DMS79 (cell line): ENCODE data around the gene RHOT1.
"Not testable (repeated sequence)": the region's sequence is repeated elsewhere in the genome, so short reads cannot be mapped to it uniquely, and the experiment has no call there.

Experiments
- DNase-seq: peaks from one replicate; lab custom pipeline; 2025; lab: John Stamatoyannopoulos, UW

Gene RHOT1

DNA sequence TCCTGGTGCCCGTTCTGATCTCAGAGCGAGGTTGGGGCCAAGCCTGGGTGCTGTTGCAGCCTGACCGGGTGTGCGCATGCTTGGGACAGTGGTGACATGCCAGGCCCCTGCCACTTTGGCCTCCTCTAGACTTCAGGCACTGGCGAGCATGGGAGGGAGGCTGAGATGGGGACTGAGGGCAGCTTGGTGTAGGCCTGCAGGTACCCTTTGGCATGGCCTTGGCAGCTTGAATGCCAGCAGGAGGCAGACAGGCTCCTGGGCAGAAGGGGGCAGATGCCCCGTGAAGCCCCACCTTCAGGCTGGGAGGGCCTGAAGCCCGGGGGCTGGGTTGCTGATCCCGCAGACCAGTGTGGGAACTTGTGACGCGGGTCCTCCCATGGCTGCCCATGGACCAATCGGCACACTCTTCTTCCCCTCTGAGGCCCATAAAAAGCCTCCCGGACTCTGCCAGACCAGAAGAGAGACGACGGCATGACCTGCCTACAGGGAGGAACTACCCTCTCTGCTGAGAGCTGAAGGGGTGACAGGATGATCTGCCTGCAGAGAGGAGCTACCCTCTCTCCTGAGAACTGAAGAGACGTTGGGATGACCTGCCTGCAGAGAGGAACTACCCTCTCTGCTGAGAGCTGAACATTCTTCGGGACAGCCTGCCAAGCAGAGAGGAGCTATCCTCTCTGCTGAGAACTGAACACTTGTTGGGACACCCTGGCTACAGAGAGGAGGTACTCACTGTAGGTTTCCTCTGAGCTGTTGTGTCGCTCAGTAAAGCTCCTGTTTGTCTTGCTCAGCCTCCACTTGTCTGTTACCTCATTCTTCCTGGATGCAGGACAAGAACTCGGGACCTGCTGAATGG, 17.5 kb downstream of the RHOT1 start:
- no peak for DNase-seq

DNA sequence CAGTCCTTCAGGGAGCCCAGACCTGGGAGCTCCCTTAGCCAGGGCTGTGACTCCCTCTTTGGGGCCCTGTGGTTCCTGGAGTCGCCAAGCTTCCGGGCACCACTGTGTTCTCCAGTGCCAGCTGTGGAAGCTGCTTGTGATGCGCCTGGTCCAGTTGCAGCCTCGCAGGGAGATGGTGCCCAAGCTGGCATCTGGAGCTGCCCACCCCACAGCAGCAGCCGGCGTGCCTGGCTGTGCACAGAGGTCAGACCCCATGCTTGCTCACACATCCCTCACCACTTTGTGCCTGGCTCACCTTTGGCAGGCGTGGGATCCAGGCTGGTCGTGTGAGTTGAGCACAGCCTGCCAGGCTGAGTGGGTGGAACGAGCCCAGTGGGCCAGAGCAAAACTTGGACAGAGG, 18.2 kb downstream of the RHOT1 start:
- DNase-seq, result no peak

DNA sequence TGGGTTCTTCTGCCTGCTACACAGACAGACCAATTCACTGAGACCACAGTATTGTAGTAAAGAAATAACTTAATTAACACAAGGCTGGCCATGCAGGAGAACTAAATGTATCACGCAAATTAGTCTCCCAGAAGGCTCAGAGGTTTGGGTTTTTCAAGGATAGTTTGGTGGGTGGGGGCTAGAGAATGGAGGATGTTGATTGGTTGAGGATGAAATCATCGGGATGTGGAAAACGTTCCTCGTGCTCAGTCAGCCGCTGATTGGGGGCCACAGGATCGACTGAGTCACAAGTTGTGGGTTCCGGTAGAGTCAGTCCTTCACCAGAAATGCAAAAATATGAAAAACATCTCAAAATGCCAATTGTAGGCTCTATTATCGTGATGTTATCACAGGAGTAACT, 18.7 kb downstream of the RHOT1 start:
- no peak for DNase-seq

DNA sequence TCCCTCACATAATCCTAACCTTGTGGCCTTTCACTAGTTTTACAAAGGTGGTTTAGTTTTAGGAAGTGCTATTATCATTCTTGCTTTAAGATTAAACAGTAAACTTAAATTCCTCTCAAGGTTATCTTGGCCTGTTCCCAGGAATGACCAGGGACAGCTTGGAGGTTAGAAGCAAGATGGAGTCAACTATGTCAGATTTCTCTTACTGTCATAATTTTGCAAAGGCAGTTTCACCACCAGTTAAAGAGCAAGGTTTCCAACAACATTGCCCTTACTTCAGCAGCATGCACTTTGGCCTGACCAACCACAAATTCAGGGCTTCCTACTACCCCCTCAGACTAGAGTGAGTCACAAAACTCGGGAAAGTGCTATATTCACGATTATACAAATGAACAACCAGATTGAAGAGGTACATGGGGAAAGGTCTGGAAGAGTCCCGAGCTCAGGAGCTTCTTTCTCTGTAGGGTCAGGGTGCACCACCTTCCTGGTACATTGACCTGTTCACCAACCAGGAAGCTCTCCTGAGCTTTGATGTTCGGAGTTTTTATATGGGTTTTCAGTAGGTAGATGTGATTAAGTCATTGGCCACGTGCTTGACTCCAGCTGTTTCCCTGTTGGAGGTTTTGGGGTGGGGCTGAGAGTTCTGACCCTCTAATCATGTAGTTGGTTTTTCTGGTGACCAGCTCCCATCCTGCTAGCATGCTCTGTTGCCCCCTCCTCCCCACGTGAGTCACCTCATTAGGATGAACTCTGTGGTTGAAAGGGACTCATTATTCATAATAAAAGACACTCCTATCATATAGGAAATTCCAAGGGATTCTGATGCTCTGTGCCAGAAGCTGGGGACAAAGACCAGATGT, 19.4 kb downstream of the RHOT1 start:
- DNase-seq, result no peak

DNA sequence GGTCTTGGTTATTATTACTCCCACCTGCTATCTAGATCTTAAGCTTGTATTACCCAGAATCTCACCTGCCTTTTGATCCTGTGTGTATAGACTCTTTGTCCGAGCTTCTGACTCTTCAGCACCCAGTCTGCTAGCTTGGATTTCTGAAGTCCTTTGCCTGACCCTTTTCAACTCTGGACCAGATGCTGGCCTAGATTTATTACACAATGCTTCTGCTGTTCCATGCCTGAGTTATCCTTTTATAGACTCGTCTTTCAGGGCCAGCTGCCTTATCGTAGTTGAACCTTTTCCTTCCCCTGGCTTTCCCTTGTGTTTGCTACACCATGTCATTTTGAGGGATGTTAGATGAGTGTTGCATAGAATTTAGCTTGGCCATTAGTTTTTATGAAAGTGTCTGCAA, 32.6 kb downstream of the RHOT1 start:
- DNase-seq, result no peak

DNA sequence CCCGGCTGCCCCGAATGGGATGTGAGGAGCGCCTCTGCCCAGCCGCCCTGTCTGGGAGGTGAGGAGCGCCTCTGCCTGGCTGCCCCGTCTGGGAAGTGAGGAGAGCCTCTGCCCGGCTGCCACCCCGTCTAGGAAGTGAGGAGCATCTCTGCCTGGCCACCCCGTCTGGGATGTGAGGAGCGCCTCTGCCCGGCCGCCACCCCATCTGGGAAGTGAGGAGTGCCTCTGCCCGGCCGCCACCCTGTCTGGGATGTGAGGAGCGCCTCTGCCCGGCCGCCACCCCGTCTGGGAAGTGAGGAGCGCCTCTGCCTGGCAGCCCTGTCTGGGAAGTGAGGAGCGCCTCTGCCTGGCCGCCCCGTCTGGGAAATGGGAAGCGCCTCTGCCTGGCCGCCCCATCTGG, 36.4 kb downstream of the RHOT1 start:
- not testable (repeated sequence) for DNase-seq

DNA sequence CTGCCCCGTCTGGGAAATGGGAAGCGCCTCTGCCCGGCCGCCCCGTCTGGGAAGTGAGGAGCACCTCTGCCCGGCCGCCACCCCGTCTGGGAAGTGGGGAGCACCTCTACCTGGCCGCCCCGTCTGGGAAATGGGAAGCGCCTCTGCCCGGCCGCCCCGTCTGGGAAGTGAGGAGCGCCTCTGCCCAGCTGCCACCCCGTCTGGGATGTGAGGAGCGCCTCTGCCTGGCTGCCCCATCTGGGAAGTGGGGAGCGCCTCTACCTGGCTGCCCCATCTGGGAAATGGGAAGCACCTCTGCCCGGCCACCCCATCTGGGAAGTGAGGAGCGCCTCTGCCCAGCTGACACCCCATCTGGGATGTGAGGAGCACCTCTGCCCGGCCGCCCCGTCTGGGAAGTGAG, 36.8 kb downstream of the RHOT1 start:
- not testable (repeated sequence) for DNase-seq

DNA sequence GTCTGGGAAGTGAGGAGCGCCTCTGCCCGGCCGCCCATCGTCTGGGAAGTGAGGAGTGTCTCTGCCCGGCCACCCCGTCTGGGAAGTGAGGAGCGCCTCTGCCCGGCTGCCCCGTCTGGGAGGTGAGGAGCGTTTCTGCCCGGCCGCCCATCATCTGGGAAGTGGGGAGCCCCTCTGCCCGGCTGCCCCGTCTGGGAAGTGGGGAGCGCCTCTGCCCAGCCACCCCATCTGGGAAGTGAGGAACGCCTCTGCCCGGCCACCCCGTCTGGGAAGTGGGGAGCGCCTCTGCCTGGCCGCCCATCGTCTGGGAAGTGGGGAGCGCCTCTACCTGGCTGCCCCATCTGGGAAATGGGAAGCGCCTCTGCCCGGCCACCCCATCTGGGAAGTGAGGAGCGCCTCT, 37.2 kb downstream of the RHOT1 start:
- DNase-seq, result not testable (repeated sequence)

DNA sequence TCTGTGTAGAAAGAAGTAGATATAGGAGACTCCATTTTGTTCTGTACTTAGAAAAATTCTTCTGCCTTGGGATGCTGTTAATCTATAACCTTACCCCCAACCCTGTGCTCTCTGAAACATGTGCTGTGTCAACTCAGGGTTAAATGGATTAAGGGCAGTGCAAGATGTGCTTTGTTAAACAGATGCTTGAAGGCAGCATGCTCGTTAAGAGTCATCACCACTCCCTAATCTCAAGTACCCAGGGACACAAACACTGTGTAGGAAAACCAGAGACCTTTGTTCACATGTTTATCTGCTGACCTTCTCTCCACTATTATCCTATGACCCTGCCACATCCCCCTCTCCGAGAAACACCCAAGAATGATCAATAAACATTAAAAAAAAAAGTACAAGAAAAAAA, 38.0 kb downstream of the RHOT1 start:
- not testable (repeated sequence) for DNase-seq

DNA sequence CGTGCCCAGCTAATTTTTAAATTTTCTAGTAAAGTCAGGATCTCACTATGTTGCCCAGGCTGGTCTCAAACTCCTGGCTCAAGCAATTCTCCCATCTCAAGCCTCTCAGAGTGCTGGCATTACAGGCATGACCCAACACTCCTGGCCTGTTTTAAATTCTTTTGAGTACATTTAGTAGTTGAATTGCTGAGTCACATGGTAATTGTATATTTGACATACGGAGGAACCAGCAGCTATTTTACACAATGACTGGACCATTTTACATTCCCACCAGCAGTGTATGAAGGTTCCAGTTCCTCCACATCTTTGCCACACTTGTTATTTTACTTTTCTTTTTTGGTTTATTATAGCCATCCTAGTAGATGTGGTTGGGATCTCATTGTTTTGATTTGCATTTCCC, 43.6 kb downstream of the RHOT1 start:
- no peak for DNase-seq

DNA sequence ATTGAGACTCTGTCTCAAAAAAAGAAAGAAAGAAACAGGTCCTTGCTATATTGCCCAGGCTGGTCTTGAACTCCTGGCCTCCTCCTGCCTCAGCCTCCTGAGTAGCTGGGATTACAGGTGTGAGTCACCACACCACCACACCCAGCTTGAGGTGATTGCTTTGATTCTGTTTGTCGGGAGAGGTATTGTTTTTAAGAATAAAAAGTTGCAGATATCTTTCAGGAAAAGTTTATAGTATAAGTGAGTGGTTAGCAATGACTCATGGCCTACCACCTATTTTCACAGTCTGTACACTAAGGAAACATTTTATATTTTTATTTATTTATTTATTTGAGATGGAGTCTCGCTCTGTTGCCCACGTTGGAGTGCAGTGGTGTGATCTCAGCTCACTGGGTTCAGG, 45.0 kb downstream of the RHOT1 start:
- no peak for DNase-seq

DNA sequence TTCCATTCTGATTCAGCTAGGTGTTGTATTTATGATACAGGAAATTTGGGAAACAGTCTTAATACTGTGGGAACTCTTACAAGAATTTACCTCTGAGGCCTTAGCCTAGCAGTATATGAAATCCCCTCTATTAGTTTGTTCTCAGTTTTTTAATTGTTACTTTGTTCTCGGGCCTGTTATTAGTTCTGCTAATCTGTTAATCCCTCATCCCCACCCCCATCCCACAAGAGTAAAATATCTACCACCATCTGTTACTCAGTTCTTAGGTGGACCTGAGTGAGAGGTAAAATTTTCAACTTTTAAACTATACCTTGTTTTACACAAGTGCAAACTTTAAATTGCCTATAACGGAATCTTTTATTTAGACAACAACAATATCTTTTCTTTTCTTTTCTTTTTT, 47.0 kb downstream of the RHOT1 start:
- DNase-seq, result no peak

DNA sequence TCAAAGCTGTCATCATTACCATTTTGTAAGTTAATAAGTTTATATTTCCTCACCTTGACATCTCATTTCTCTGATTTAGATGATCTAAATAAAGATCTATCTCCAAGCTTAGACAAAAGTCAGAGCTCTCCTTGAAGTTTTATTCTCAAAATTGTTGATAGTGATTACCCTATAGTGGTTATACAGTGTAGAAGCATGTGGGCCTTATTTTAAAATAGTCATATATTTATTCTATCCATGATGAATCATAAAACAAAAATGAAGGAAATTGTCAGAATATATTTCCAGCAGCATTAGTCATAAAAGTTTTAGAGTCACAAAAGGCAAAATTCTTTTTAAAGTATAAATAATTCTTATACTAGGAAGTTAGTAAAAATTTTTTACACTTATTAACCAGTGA, 49.0 kb downstream of the RHOT1 start:
- no peak for DNase-seq

DNA sequence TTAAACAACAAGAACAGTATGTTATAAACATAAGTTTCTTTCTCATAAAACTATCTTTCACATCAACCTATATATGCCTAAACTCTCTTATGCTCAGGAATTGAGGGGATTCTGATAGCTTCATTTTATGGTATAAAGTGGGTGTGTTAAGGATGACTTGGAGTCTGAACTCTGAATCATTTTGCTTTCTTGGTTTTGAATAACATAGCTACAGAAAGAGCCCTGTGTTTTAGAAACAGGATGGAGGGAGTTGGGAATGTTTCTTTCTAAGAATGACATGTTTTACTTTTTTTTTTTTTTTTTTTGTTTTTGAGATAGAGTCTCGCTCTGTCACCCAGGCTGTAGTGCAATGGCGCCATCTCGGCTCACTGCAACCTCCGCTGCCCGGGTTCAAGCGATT, 50.1 kb downstream of the RHOT1 start:
- no peak for DNase-seq

DNA sequence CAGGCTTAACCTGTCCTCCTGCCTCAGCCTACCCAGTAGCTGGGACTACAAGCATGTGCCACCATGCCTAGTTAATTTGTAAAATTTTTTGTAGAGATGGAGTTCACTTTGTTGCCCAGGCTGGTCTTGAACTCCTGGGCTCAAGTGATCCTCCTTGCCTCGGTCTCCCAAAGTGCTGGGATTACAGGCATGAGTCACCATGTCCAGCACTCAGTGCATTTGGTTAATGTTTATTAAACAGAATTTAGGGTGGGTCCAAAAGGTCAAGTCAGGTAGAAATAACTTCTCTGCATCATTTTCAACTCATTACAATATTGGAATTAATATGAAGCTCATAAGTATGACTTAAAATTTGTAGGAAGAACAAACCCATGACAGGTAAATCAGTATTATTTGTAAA, 55.7 kb downstream of the RHOT1 start:
- DNase-seq, result no peak

DNA sequence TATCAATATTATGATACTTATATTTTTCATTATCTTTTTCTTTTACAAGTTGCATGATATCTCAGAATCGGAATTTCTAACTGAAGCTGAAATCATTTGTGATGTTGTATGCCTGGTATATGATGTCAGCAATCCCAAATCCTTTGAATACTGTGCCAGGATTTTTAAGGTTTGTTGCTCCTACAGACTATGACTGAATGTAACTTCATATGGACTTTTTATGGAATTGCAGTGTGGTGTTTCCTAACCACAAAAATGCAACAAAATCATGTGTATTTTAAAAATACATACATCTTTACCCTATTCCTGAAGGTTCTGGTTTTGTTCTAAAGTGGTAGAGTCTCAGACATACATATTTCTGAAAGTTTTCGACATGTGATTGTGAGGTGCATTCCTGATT, 64.6 kb downstream of the RHOT1 start:
- no peak for DNase-seq

DNA sequence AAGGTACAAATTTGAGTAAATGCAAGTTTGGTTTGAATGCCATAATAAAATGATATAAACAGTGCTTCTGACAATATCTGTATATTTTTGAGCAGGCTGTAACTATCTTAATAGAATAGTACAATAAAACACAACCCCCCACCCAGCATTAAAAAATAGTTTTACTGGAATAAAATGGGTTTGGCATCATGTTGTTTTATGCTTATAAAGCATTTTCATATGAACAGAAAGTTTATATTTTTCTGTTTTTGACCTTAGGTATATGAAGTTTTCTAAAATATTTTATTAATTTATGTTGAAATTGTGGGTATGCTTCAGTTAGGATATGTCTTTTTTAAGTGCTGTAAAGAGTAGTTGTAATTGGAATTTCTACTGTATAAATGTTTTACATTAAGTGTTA, 66.1 kb downstream of the RHOT1 start:
- DNase-seq, result no peak

DNA sequence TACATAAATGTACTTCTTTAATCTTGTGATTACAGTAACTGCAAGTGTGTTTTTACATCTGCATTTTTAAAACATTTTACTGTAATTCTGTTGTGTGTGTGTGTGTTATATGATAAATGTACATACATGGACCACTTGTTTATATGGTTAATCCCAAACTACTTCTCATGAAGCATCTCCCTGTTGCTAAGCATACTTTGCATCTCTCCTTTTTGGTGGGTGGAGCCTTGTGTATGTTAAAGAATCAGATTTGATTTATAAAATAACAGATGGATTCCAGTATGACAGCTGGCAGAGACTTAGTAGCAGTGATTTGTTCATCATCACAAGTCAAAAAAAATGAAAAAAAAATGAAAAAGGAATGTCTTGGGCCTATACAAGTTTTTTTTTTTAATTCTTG, 67.3 kb downstream of the RHOT1 start:
- DNase-seq, result no peak

DNA sequence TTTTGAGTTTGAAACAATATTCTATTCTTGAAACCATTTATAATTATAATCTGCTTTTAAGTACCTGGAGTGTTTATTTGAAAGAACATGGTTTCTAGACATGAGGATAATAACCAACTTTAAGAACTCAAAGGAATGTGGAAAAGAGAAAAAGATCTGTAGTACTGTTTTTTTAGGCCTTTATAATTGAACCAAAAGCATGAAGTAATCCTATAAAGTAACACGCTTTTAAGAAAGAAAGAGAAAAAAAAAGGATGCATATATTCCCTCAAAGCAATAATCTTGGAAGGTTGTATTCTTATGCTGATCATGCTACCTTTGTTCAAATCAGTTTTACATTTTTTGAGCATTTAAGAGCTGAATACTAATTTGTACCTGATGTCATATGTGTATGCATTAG, 69.4 kb downstream of the RHOT1 start:
- no peak for DNase-seq

DNA sequence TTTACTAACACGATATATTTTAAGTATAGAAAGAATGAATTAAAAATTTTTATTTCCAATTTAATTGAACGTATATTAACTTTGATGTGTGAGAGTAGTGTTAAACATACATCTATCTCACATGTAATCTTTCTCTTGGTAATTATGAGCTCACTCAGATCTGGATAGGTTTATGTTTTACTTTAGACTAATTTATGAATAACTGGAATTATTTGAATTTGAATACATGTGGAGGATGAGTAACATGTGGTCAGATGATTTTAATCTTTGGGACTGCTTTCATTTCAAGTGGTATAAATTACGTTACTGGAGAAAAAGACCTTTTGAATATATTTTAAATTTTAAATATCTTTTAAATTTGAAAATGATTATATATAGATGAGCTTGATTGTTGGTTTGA, 73.4 kb downstream of the RHOT1 start:
- no peak for DNase-seq

DNA sequence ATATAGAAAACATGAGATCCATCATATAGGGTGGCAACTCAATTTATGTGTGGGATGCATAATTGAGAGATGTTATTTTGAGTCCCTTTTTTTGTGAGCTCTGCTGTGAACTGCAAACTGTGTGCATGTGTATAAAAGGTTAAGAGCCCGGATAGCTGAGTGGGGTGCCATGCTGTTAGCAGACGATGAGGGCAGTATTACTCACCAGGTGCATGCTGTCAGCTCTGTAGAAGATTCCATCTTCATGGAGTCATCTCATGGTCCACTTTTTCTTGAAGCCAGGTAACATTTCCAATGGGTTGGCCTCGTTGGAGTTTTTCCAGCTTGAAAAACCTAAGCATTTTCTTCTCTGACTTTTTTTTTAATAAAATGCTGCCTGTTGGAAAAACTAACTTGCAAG, 80.3 kb downstream of the RHOT1 start:
- no peak for DNase-seq

DNA sequence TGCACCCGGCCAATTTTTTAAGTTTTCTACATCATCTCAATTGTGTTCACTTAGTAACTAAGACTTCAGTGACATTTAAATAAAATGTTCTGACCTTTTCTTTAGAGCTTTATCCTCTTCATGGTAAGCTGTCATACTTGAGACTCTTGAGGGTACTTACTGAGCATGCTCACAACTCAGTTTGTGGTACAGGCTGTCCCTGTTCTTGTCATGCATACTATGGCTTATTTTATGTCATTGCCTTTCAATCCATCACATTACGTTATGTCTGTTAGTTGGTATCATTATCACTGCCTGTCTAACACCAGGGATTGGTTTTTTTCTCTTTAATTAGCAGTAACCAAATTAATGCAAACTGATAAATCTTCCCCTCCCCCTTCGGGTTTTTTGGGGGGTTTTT, 81.4 kb downstream of the RHOT1 start:
- no peak for DNase-seq

DNA sequence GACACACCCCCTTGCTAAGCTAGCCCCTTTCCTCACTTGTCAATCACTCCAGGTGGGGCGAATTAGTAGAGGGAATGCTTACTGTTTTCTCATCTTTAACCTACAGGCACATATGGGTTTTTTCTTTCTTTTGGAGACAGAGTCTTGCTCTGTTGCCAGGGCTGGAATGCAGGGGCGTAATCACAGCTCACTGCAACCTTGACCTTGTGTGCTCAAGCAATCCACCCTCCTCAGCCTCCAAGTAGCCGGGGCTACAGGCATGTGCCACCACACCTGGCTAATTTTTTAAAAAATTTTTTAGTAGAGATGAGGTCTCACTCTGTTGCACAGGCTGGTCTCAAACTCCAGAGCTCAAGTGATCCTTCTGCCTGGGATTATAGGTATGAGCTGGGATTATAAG, 84.6 kb downstream of the RHOT1 start:
- no peak for DNase-seq
